Loucy (cell line): ENCODE data around the gene FER.

ENCODE experiments used
- CTCF ChIP-seq: fragments of 200-600 bp; sonication (generic); conservative IDR thresholded peaks from 2 replicates; pipeline ENCODE4 v1.5.1; 2014; ENCODE audit warnings: mild to moderate bottlenecking, antibody characterized with exemption, low read length
- EZH2phosphoT487 ChIP-seq: fragments of 200-600 bp; IDR thresholded peaks from 2 replicates; pipeline ENCODE4 v1.6.1; 2018; ENCODE audit warnings: antibody characterized with exemption, mild to moderate bottlenecking, moderate library complexity, borderline replicate concordance

GRCh38 chr5:108869066-108869465 lies 121.4 kb downstream of the FER start:
- TF ChIP-seq CTCF (no peak), EZH2phosphoT487 (no peak)
